Fibroblast of mammary gland (primary cell): ENCODE results near the gene FGFBP3.
A peak's percentile ranks its signal among the peaks of the same experiment; 100 is the strongest.

Source experiments
- DNase-seq: peaks from one replicate; pipeline ENCODE4 v3.0.0-alpha.2; 2010; ENCODE audit warnings: low read depth
- H3K4me3 ChIP-seq: 2 replicates; pipeline ENCODE4 v1.5.1; 2011; ENCODE audit warnings: low read depth, mild to moderate bottlenecking, low read length, moderate library complexity; ENCODE audit not compliant: control insufficient read depth
- CTCF ChIP-seq: conservative IDR thresholded peaks from 2 replicates; pipeline ENCODE4 v1.5.1; 2011; ENCODE audit warnings: low read depth, low read length, inconsistent platforms; ENCODE audit not compliant: control insufficient read depth, insufficient read depth

FGFBP3 gene

GRCh38 chr10:91939653-91940052, 30.4 kb upstream of the FGFBP3 start:
- no peak for TF ChIP-seq CTCF
- H3K4me3 ChIP-seq = no peak overlapping the region
- no peak for DNase-seq

DNA sequence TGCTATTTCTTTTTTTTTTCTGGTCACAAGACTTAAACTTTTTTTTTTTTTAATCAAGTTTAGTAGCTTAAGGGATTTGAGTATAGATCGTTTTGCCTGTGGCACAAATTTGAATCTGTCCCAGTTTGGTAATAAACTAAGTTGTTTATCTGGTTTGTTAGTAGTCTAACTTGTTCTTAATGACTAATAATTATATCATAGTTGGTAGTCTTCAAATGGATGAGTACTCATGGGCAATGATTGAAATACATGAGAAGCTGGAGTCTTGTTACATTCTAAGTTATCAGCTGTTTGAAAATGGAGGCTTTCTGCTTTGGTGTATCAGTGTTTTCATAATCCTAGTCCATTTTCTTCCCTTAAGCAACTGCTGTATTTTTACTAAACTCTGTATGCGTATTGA, 26.6 kb upstream of the FGFBP3 start:
- peak; percentile 46 for DNase-seq

DNA sequence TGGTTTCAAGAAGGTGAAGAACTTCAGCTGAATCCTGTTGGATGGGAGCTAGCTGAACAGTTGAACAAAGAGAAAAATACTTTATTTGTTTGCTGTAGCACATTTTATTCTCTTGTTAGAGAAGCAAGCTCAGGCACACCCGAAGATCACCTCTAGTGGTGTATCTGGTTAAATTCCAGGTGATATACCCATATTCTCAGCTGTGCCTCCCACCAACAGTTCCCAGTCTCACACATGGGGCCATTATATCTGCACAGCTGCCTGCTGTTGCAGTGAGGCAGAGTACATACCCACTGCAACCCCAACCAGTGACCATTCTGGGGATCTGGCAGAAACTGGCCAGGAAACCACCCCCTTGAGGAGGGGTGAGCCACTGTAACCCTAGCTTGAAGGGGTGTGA, 23.5 kb upstream of the FGFBP3 start:
- no peak for TF ChIP-seq CTCF
- no peak for DNase-seq
- no peak overlapping the region for H3K4me3 ChIP-seq

More for the DNA sequence above, 26.6 kb upstream of the FGFBP3 start:
- no peak for TF ChIP-seq CTCF
- H3K4me3 ChIP-seq = no peak overlapping the region

DNA sequence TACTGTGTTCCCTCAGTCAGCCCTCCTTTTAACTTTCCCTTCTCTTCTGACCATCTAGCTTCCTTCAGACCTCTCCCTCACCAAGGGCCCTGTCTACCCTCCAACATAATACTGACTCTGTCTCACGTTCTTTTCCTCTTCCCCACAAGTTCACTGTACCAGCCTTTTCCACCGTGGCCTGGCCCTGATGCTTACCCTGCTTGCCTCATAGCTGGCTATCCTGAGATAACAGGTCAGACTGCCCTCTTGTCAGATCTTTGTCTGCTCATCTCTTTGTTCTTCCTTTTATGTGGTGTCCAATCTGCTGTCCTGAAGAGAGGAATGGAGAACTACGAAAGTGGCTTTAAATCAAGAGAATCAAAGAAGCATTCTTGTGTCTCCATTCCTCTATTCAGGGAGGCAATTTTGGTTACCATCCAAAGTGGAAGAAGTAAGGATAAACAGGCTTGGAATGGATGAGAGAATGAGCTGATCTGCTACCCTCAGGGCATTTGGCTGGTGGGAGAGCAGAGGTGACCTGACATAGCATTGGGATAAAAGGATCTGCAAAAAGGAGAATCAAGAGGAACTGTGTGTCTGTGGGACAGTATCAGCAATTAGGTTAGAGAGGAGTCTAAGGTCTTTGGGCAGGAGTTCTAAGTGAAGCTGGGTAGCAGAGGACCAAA, 22.4 kb upstream of the FGFBP3 start:
- H3K4me3 ChIP-seq = no peak overlapping the region
- DNase-seq = no peak
- no peak for TF ChIP-seq CTCF

DNA sequence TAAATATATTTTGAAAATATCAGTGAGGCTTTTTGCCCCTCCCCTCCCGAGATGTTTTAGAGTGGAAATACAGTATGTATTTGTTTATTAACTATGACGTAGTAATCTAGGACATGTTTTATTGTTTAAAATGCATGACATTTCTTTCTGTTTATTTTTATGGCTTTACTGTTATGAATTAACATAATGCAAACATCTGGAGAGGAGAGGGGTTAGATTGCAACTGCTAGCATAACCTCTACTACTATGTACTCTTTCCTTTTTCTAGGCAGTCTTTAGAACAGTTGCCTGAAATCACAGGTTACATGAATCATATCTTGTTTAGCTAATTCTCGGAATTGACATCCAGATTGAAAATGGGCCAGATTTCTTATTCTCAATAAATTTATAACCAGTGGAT, 21.7 kb upstream of the FGFBP3 start:
- H3K4me3 ChIP-seq = no peak overlapping the region
- peak; percentile 9 for DNase-seq
- no peak for TF ChIP-seq CTCF

GRCh38 chr10:91925022-91925320, 15.7 kb upstream of the FGFBP3 start:
- peak; percentile 37 for DNase-seq
- no peak for TF ChIP-seq CTCF
- peak overlapping the region; percentile 81 for H3K4me3 ChIP-seq
